GM12878 (cell line): ENCODE measurements around the gene ZXDC. TPM values are rescaled to one million over a fixed set of nuclear protein-coding genes. Genes with fewer than 3 reads are reported as not detected.

ENCODE experiments used
- ATAC-seq: fragments of 200-7000 bp; cut with Tn5 transposase; 3 replicates; pipeline ENCODE4 v1.9.1; 2020; ENCODE audit warnings: mild to moderate bottlenecking, moderate library complexity
- BruUV-seq: library from RNA; stranded (reverse); fragments of 400-500 nt; replicated peaks from 2 replicates; lab custom pipeline; 2021; lab: Mats Ljungman, UMichigan
- CTCF ChIA-PET: fragments of 300-600 bp; sonication (Branson Sonifier 250); formaldehyde crosslinking; extraction: SDS; loops from one replicate; lab custom pipeline; 2021; ENCODE audit warnings: inconsistent platforms; lab: Yijun Ruan, JAX
- POLR2A ChIA-PET: fragments of 350-600 bp; formaldehyde crosslinking; extraction: SDS; loops from one replicate; lab custom pipeline; 2021; ENCODE audit warnings: inconsistent platforms; lab: Charles Lee
- RAD21 ChIA-PET: fragments of 300-600 bp; sonication (Branson Sonifier 250); formaldehyde crosslinking; loops from one replicate; lab custom pipeline; 2023; ENCODE audit warnings: antibody characterized with exemption; ENCODE audit not compliant: unreplicated experiment; lab: Charles Lee
- SMC1A ChIA-PET: fragments of 300-600 bp; sonication (Branson Sonifier 250); formaldehyde crosslinking; loops from one replicate; lab custom pipeline; 2023; ENCODE audit not compliant: unreplicated experiment, uncharacterized antibody; lab: Charles Lee
- DNase-seq: peaks from one replicate; pipeline ENCODE4 v3.0.0-alpha.2; 2011; ENCODE audit warnings: low read depth, low spot score
- FAIRE-seq: peaks from 3 replicates; lab custom pipeline; 2011; peaks lifted over from hg19 to GRCh38; lab: Jason Lieb, UNC
- H2AFZ ChIP-seq: 2 replicates; pipeline ENCODE4 v1.6.0; 2011; ENCODE audit warnings: low read depth, low read length, control low read depth; ENCODE audit not compliant: control insufficient read depth
- H3K27ac ChIP-seq: 2 replicates; pipeline ENCODE4 v1.5.1; 2011; ENCODE audit warnings: control low read depth; ENCODE audit not compliant: control insufficient read depth, insufficient read depth
- H3K27me3 ChIP-seq, 2 experiments: replicated peaks in 1 of 2; 2 replicates each; pipeline versions ENCODE4 v1.6.0 to v1.6.1; 2011; ENCODE audit warnings: low read length in 1 of 2; ENCODE audit not compliant: control insufficient read depth in 2 of 2, insufficient read depth in 2 of 2
- H3K36me3 ChIP-seq, 2 experiments: 2 replicates each; pipeline ENCODE4 v1.5.1; 2011; ENCODE audit warnings: low read length in 1 of 2; ENCODE audit not compliant: control insufficient read depth in 2 of 2, insufficient read depth in 2 of 2
- H3K4me1 ChIP-seq: 2 replicates; pipeline ENCODE4 v1.6.1; 2011; ENCODE audit warnings: mild to moderate bottlenecking, low read length, moderate library complexity, mixed read lengths; ENCODE audit not compliant: control insufficient read depth, insufficient read depth
- H3K4me2 ChIP-seq: 2 replicates; pipeline ENCODE4 v1.6.0; 2011; ENCODE audit warnings: control low read depth; ENCODE audit not compliant: control insufficient read depth, insufficient read depth
- H3K4me3 ChIP-seq: fragments of 200-600 bp; sonication (generic); 2 replicates; pipeline ENCODE4 v1.5.1; 2016
- H3K79me2 ChIP-seq: 2 replicates; pipeline ENCODE4 v1.6.0; 2011; ENCODE audit warnings: low read length; ENCODE audit not compliant: control insufficient read depth, insufficient read depth
- H3K9ac ChIP-seq: 2 replicates; pipeline ENCODE4 v1.8.0; 2011; ENCODE audit warnings: low read length, control low read depth, mixed read lengths; ENCODE audit not compliant: control insufficient read depth, insufficient read depth
- H3K9me3 ChIP-seq: replicated peaks from 3 replicates; pipeline ENCODE4 v1.5.1; 2011; ENCODE audit warnings: mild to moderate bottlenecking, low read length; ENCODE audit not compliant: control insufficient read depth, insufficient read depth
- H4K20me1 ChIP-seq: 2 replicates; pipeline ENCODE4 v1.6.0; 2011; ENCODE audit not compliant: control insufficient read depth, insufficient read depth
- E4F1 ChIP-seq: fragments of 450-650 bp; IDR thresholded peaks from 2 replicates; pipeline ENCODE4 v1.6.1; 2018; ENCODE audit warnings: borderline replicate concordance, mild to moderate bottlenecking; ENCODE audit not compliant: partially characterized antibody
- EGR1 ChIP-seq, 2 experiments: IDR thresholded peaks; 1 replicate in 1 of 2; 2 replicates in 1 of 2; pipeline ENCODE4 v1.6.1; 2011 to 2012; ENCODE audit warnings: low read depth in 2 of 2, low read length in 2 of 2, borderline replicate concordance in 1 of 2, mild to moderate bottlenecking in 1 of 2, moderate library complexity in 1 of 2
- HDAC6 ChIP-seq: fragments of 200-600 bp; sonication (generic); IDR thresholded peaks from one replicate; pipeline ENCODE4 v1.8.0; 2017; ENCODE audit warnings: antibody characterized with exemption; ENCODE audit not compliant: unreplicated experiment
- MTA3 ChIP-seq: IDR thresholded peaks from 2 replicates; pipeline ENCODE4 v1.6.1; 2012; ENCODE audit warnings: low read length, inconsistent platforms, borderline replicate concordance
- MYC ChIP-seq: IDR thresholded peaks from 2 replicates; pipeline ENCODE4 v1.6.1; 2011; ENCODE audit warnings: mild to moderate bottlenecking, low read length, moderate library complexity, inconsistent platforms; ENCODE audit not compliant: insufficient read depth, insufficient replicate concordance, insufficient read length, severe bottlenecking
- POU2F2 ChIP-seq: IDR thresholded peaks from 3 replicates; pipeline ENCODE4 v1.6.1; 2011; ENCODE audit warnings: low read depth, mild to moderate bottlenecking, low read length, borderline replicate concordance
- RAD21 ChIP-seq: IDR thresholded peaks from 2 replicates; pipeline ENCODE4 v1.6.1; 2011; ENCODE audit warnings: mild to moderate bottlenecking, low read depth, low read length, moderate library complexity; ENCODE audit not compliant: insufficient read depth
- RCOR1 ChIP-seq: conservative IDR thresholded peaks from 2 replicates; pipeline ENCODE4 v1.6.1; 2012; ENCODE audit warnings: low read depth, low read length, improper control_type of control experiment
- RFX5 ChIP-seq: IDR thresholded peaks from 2 replicates; pipeline ENCODE4 v1.6.1; 2011; ENCODE audit warnings: low read depth, low read length, improper control_type of control experiment
- SMC3 ChIP-seq: IDR thresholded peaks from 2 replicates; pipeline ENCODE4 v1.6.1; 2011; ENCODE audit warnings: low read length, improper control_type of control experiment, borderline replicate concordance
- SREBF2 ChIP-seq: IDR thresholded peaks from 2 replicates; pipeline ENCODE4 v1.6.1; 2012; ENCODE audit warnings: mild to moderate bottlenecking, low read length
- TARDBP ChIP-seq: IDR thresholded peaks from 2 replicates; pipeline ENCODE4 v1.6.1; 2016; ENCODE audit warnings: borderline replicate concordance
- WGBS: methylation state at CpG from one replicate; pipeline ENCODE4 v1.1.6; 2016; ENCODE audit warnings: low lambda C conversion rate; ENCODE audit not compliant: insufficient replicate concordance, insufficient coverage; ENCODE audit errors: missing lambda C conversion rate; 5-methylcytosine and 5-hydroxymethylcytosine counted together
- in situ Hi-C: fragments of 300-500 bp; cut with MboI; formaldehyde crosslinking; loops from 9 replicates; pipeline ENCODE4 v1.14.3; 2018; ENCODE audit warnings: mixed read lengths
- intact Hi-C: fragments of 100-400 bp; cut with micrococcal nuclease; formaldehyde crosslinking; loops from one replicate; pipeline ENCODE4 v1.14.2; 2022; ENCODE audit not compliant: unreplicated experiment
- polyA plus RNA-seq, 11 experiments: library from polyadenylated mRNA; depleted of rRNA in 4 of 11; unstranded in 6 of 11; stranded (reverse) in 5 of 11; fragments of >200 nt; fragmentation: Nextera tagmentation in 4 of 11; fragmentation: Illumina TruSeq in 1 of 11; extraction: Ambion mirVana in 4 of 11; extraction: Trizol in 1 of 11; gene quantifications; 1 replicate in 1 of 11; 2 replicates in 10 of 11; pipeline versions ENCODE4 v1.2.1 to v1.2.3, GENCODE V29; 2011 to 2016; ENCODE audit warnings: inconsistent platforms in 2 of 11, missing spikeins in 2 of 11, low read depth in 1 of 11
- total RNA-seq, 4 experiments: library from RNA; depleted of rRNA in 3 of 4; stranded (reverse); fragments of >200 nt in 3 of 4; fragmentation: Illumina TruSeq in 1 of 4; extraction: Trizol in 1 of 4; gene quantifications; 2 replicates each; pipeline versions ENCODE4 v1.2.1 to v1.2.3, GENCODE V29; 2013 to 2021
- TF ChIP-seq, protein P1 (sequence below): fragments of 450-650 bp; IDR thresholded peaks from 2 replicates; pipeline ENCODE4 v1.6.1; 2017; ENCODE audit warnings: mild to moderate bottlenecking

Gene ZXDC
- total and polyA plus RNA-seq, 10 of the 15 experiments (the other 5 are each of a cell fraction or from before 2014, with no cell fraction given) = 0.72 to 15.3 (median 8.5) TPM

DNA sequence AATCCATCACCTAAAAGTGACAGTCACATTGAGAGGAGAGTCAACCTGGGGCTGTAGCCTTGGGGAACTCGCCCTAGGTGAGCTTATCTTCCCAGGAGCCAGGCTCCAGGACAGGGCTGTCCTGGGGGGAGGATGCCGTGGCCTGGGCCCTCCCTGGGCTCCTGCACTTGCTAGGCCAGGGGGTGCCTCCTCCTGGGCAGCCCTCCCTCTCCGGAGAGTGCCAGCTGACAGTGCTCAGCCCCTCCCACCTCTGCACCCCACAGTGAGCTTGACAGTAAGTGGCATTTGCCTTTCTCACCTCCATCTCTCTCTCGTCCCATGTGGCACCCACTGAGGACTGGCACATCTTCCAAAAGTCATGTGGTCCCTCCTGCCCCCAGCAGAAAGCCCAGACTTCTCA lies 22.8 kb upstream of the ZXDC start:
- H3K9ac ChIP-seq = no peak overlapping the region
- H3K79me2 ChIP-seq = no peaks in the 10 kb centered on the region
- H3K36me3 ChIP-seq = no peaks in the 10 kb centered on the region
- in situ Hi-C loops (no loop called here), intact Hi-C loops (no loop called here)
- FAIRE-seq (no peak), ATAC-seq (no peak), DNase-seq (no peak)
- no peak overlapping the region for H3K4me3 ChIP-seq
- H3K27me3 ChIP-seq = no peaks in the 10 kb centered on the region
- no peak overlapping the region for H3K27ac ChIP-seq
- no peaks in the 10 kb centered on the region for H3K9me3 ChIP-seq
- H3K4me1 ChIP-seq = no peaks in the 10 kb centered on the region
- SMC1A ChIA-PET = no interaction called here
- WGBS = 7% methylated on average over 4 of the region's 4 CpGs
- H4K20me1 ChIP-seq = no peaks in the 10 kb centered on the region
- POLR2A ChIA-PET = no interaction called here
- TF ChIP-seq SREBF2 (no peak), E4F1 (no peak), TARDBP (no peak), EGR1 (IDR thresholded peaks at IDR 0.05; ENCODE audit: borderline replicate concordance in 1 of 2, low read depth in 2 of 2, low read length in 2 of 2) (no peak), HDAC6 (no peak), MYC (no peak), MTA3 (no peak), SMC3 (no peak), RFX5 (no peak), RCOR1 (no peak), POU2F2 (no peak), RAD21 (no peak)
- TF ChIP-seq, protein P1, sequence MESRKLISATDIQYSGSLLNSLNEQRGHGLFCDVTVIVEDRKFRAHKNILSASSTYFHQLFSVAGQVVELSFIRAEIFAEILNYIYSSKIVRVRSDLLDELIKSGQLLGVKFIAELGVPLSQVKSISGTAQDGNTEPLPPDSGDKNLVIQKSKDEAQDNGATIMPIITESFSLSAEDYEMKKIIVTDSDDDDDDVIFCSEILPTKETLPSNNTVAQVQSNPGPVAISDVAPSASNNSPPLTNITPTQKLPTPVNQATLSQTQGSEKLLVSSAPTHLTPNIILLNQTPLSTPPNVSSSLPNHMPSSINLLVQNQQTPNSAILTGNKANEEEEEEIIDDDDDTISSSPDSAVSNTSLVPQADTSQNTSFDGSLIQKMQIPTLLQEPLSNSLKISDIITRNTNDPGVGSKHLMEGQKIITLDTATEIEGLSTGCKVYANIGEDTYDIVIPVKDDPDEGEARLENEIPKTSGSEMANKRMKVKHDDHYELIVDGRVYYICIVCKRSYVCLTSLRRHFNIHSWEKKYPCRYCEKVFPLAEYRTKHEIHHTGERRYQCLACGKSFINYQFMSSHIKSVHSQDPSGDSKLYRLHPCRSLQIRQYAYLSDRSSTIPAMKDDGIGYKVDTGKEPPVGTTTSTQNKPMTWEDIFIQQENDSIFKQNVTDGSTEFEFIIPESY = no peak
- CTCF ChIA-PET = no interaction called here
- H2AFZ ChIP-seq = no peak overlapping the region
- BruUV-seq = no TSS peak
- H3K4me2 ChIP-seq = no peak overlapping the region
- RAD21 ChIA-PET = no interaction called here
